WTC11 (cell line): ENCODE data around the gene MSI2. TPM values are rescaled to one million over a fixed set of nuclear protein-coding genes. Genes with fewer than 3 reads are reported as not detected.

Experiments used
- ATAC-seq: fragments of 200-7000 bp; cut with Tn5 transposase; 2 replicates; pipeline ENCODE4 v1.10.0; 2021; ENCODE audit warnings: mild to moderate bottlenecking, moderate library complexity
- CTCF ChIA-PET: fragments of 300-600 bp; sonication (Branson Sonifier 250); formaldehyde crosslinking; loops from one replicate; lab custom pipeline; 2021; ENCODE audit warnings: antibody characterized with exemption; lab: Charles Lee
- POLR2A ChIA-PET: fragments of 350-600 bp; sonication (Branson Sonifier 250); formaldehyde crosslinking; loops from one replicate; lab custom pipeline; 2021; ENCODE audit warnings: antibody characterized with exemption; lab: Charles Lee
- DNase-seq: peaks from one replicate; pipeline ENCODE4 v3.0.0; 2021; ENCODE audit warnings: low spot score
- H3K27ac Mint-ChIP-seq: 2 replicates; pipeline ENCODE4 v1.8.0; 2021; ENCODE audit warnings: mixed read lengths
- H3K27me3 Mint-ChIP-seq: 2 replicates; pipeline ENCODE4 v1.8.0; 2021; ENCODE audit warnings: low read depth, mild to moderate bottlenecking, moderate library complexity, mixed read lengths
- H3K36me3 Mint-ChIP-seq: 2 replicates; pipeline ENCODE4 v1.8.0; 2021; ENCODE audit warnings: mixed read lengths
- H3K4me1 Mint-ChIP-seq: 2 replicates; pipeline ENCODE4 v1.8.0; 2022; ENCODE audit warnings: mixed read lengths
- H3K4me3 Mint-ChIP-seq: 2 replicates; pipeline ENCODE4 v1.8.0; 2021; ENCODE audit warnings: mild to moderate bottlenecking, moderate library complexity, mixed read lengths
- H3K9me3 Mint-ChIP-seq: 2 replicates; pipeline ENCODE4 v1.8.0; 2021; ENCODE audit warnings: mixed read lengths
- AFF4 ChIP-seq: sonication (generic); formaldehyde crosslinking; IDR thresholded peaks from 2 replicates; pipeline ENCODE4 v1.8.1; 2023; ENCODE audit warnings: mild to moderate bottlenecking, missing genetic modification reagents, borderline replicate concordance
- ATF1 ChIP-seq: sonication (generic); formaldehyde crosslinking; IDR thresholded peaks from 2 replicates; pipeline ENCODE4 v1.8.1; 2023; ENCODE audit warnings: mild to moderate bottlenecking, moderate library complexity, missing genetic modification reagents
- CDX4 ChIP-seq: fragments of 250-450 bp; sonication (Bioruptor Pico); IDR thresholded peaks from 2 replicates; pipeline ENCODE4 v1.9.0; 2021; ENCODE audit warnings: moderate library complexity, mild to moderate bottlenecking, inconsistent platforms, borderline replicate concordance
- CREB1 ChIP-seq: sonication (generic); formaldehyde crosslinking; IDR thresholded peaks from 2 replicates; pipeline ENCODE4 v1.8.0; 2023; ENCODE audit warnings: mild to moderate bottlenecking, missing genetic modification reagents
- CREM ChIP-seq: sonication (generic); formaldehyde crosslinking; IDR thresholded peaks from 2 replicates; pipeline ENCODE4 v1.8.1; 2022; ENCODE audit warnings: mild to moderate bottlenecking, missing genetic modification reagents, moderate library complexity
- E2F1 ChIP-seq: sonication (generic); formaldehyde crosslinking; IDR thresholded peaks from 2 replicates; pipeline ENCODE4 v1.8.0; 2022; ENCODE audit warnings: mild to moderate bottlenecking, missing genetic modification reagents
- EMX1 ChIP-seq: fragments of 250-450 bp; sonication (Bioruptor Pico); IDR thresholded peaks from 2 replicates; pipeline ENCODE4 v1.8.0; 2021; ENCODE audit warnings: mild to moderate bottlenecking
- ERG ChIP-seq: fragments of 250-450 bp; sonication (Bioruptor Pico); IDR thresholded peaks from 2 replicates; pipeline ENCODE4 v1.8.0; 2021; ENCODE audit warnings: mild to moderate bottlenecking
- GTF2I ChIP-seq: fragments of 250-450 bp; sonication (Bioruptor Pico); conservative IDR thresholded peaks from 2 replicates; pipeline ENCODE4 v1.4.0; 2021; ENCODE audit warnings: mild to moderate bottlenecking
- KAT7 ChIP-seq: sonication (generic); formaldehyde crosslinking; IDR thresholded peaks from 2 replicates; pipeline ENCODE4 v1.8.1; 2023; ENCODE audit warnings: missing genetic modification reagents, mild to moderate bottlenecking, borderline replicate concordance
- MLX ChIP-seq: sonication (generic); formaldehyde crosslinking; IDR thresholded peaks from 2 replicates; pipeline ENCODE4 v1.8.1; 2023; ENCODE audit warnings: mild to moderate bottlenecking, missing genetic modification reagents, moderate library complexity
- MYBL2 ChIP-seq: sonication (generic); formaldehyde crosslinking; IDR thresholded peaks from 2 replicates; pipeline ENCODE4 v1.8.1; 2023; ENCODE audit warnings: mild to moderate bottlenecking, moderate library complexity, missing genetic modification reagents
- NR2C2 ChIP-seq: sonication (generic); formaldehyde crosslinking; IDR thresholded peaks from 2 replicates; pipeline ENCODE4 v1.8.0; 2022; ENCODE audit warnings: mild to moderate bottlenecking, missing genetic modification reagents
- PRRX2 ChIP-seq: fragments of 250-450 bp; sonication (Bioruptor Pico); IDR thresholded peaks from 2 replicates; pipeline ENCODE4 v1.8.0; 2021; ENCODE audit warnings: mild to moderate bottlenecking
- RORB ChIP-seq: fragments of 250-450 bp; sonication (Bioruptor Pico); IDR thresholded peaks from 2 replicates; pipeline ENCODE4 v1.9.0; 2021; ENCODE audit warnings: mild to moderate bottlenecking
- TEAD1 ChIP-seq: sonication (generic); formaldehyde crosslinking; IDR thresholded peaks from 2 replicates; pipeline ENCODE4 v1.8.0; 2022; ENCODE audit warnings: mild to moderate bottlenecking, missing genetic modification reagents
- TEAD4 ChIP-seq: sonication (generic); formaldehyde crosslinking; IDR thresholded peaks from 2 replicates; pipeline ENCODE4 v1.8.0; 2022; ENCODE audit warnings: mild to moderate bottlenecking, missing genetic modification reagents
- ZBTB21 ChIP-seq: sonication (generic); formaldehyde crosslinking; IDR thresholded peaks from 2 replicates; pipeline ENCODE4 v1.8.1; 2023; ENCODE audit warnings: mild to moderate bottlenecking, missing genetic modification reagents, borderline replicate concordance
- ZMAT4 ChIP-seq: fragments of 250-450 bp; sonication (Bioruptor Pico); IDR thresholded peaks from 2 replicates; pipeline ENCODE4 v1.9.0; 2021; ENCODE audit warnings: mild to moderate bottlenecking
- ZNF232 ChIP-seq: sonication (generic); formaldehyde crosslinking; IDR thresholded peaks from 2 replicates; pipeline ENCODE4 v1.8.0; 2022; ENCODE audit warnings: mild to moderate bottlenecking, missing genetic modification reagents
- ZNF317 ChIP-seq: sonication (generic); formaldehyde crosslinking; IDR thresholded peaks from 2 replicates; pipeline ENCODE4 v1.8.1; 2023; ENCODE audit warnings: low read depth, mild to moderate bottlenecking, moderate library complexity, missing genetic modification reagents, borderline replicate concordance
- ZNF671 ChIP-seq: fragments of 250-450 bp; sonication (Bioruptor Pico); IDR thresholded peaks from 2 replicates; pipeline ENCODE4 v1.8.0; 2021; ENCODE audit warnings: mild to moderate bottlenecking
- ZSCAN18 ChIP-seq: fragments of 250-450 bp; sonication (Bioruptor Pico); IDR thresholded peaks from 2 replicates; pipeline ENCODE4 v2.1.2; 2022; ENCODE audit warnings: mild to moderate bottlenecking, moderate library complexity
- total RNA-seq: library from RNA; stranded (reverse); gene quantifications from 3 replicates; pipeline ENCODE4 v1.2.3, GENCODE V29; 2021

Gene MSI2
- total RNA-seq, 1 experiment from 2014 or later = 82.1 TPM

- H3K4me3 Mint-ChIP-seq = no peak overlapping the region
- peaks cover 7% of the 10 kb centered on the region for H3K4me1 Mint-ChIP-seq
- POLR2A ChIA-PET = no interaction called here
- H3K27ac Mint-ChIP-seq = no peak overlapping the region
- peaks cover 6% of the 10 kb centered on the region; the same call in 1 of the 2 replicates for H3K9me3 Mint-ChIP-seq
- CTCF ChIA-PET = interaction anchor here (0.7 to 3.6 kb wide), 13 partner anchors 12 to 542 kb away, joined by 3 to 28 read pairs (median 6); no protein-coding TSS in a partner anchor
- no peak for TF ChIP-seq AFF4 (CRISPR knock-in tag)
- TF ChIP-seq, all 79 proteins: peak for 0
- H3K36me3 Mint-ChIP-seq = no peaks in the 10 kb centered on the region
- ATAC-seq = no peak; the same call in 1 of the 2 replicates
- no peaks in the 10 kb centered on the region; the same call in none of the 2 replicates for H3K27me3 Mint-ChIP-seq
- no peak for DNase-seq
Observed at GRCh38 chr17:57242148-57242547, 14.2 kb upstream of the MSI2 start.

GRCh38 chr17:57243171-57243622 lies 13.1 kb upstream of the MSI2 start:
- ATAC-seq (peak; percentile 92), DNase-seq (peak; percentile 83)
- H3K4me1 Mint-ChIP-seq = peaks cover 6% of the 10 kb centered on the region
- CTCF ChIA-PET = interaction anchor here (0.6 to 3.6 kb wide), 122 partner anchors 8 to 656 kb away, joined by 3 to 40 read pairs (median 5); partner anchors contain the start of gene MSI2
- no peak overlapping the region for H3K27ac Mint-ChIP-seq
- H3K4me3 Mint-ChIP-seq = no peak overlapping the region
- POLR2A ChIA-PET = no interaction called here
- no peaks in the 10 kb centered on the region for H3K36me3 Mint-ChIP-seq
- H3K9me3 Mint-ChIP-seq = peaks cover 6% of the 10 kb centered on the region; the same call in 1 of the 2 replicates
- no peaks in the 10 kb centered on the region; the same call in none of the 2 replicates for H3K27me3 Mint-ChIP-seq
- TF ChIP-seq CREM (CRISPR knock-in tag) (0 out of 2 replicates have a peak, but pooled peaks have one; percentile 15), ZSCAN18 (CRISPR knock-in tag) (no peak), CREB1 (CRISPR knock-in tag) (no peak), MYBL2 (CRISPR knock-in tag) (no peak), ERG (CRISPR knock-in tag) (no peak), ZBTB21 (no peak), ZMAT4 (CRISPR knock-in tag) (no peak), ZNF671 (CRISPR knock-in tag) (no peak), NR2C2 (CRISPR knock-in tag) (no peak), CDX4 (CRISPR knock-in tag) (no peak), ZNF317 (CRISPR knock-in tag) (no peak), ZNF232 (CRISPR knock-in tag) (no peak), TEAD4 (CRISPR knock-in tag) (peak; percentile 60; the same call in 1 of the 2 replicates), TEAD1 (peak; percentile 34; the same call in 1 of the 2 replicates), E2F1 (CRISPR knock-in tag) (no peak), ATF1 (no peak), RORB (CRISPR knock-in tag) (no peak), KAT7 (CRISPR knock-in tag) (no peak), EMX1 (no peak), GTF2I (CRISPR knock-in tag) (no peak), PRRX2 (CRISPR knock-in tag) (0 out of 2 replicates have a peak, but pooled peaks have one; percentile 16), MLX (CRISPR knock-in tag) (no peak)
